Subcutaneous adipose tissue (tissue), 4 donors: ENCODE measurements around the gene SIM2. TPM values are rescaled to one million over a fixed set of nuclear protein-coding genes. Genes with fewer than 3 reads are reported as not detected.

Experiments used
- CTCF ChIP-seq: fragments of 450-650 bp; IDR thresholded peaks from one replicate; pipeline ENCODE4 v1.5.1; 2016; ENCODE audit warnings: low read depth, mild to moderate bottlenecking, control low read depth, antibody characterized with exemption, moderate library complexity
- total RNA-seq, 4 donors: library from RNA; depleted of rRNA; stranded (reverse); fragments of >200 nt; gene quantifications; one replicate each; pipeline ENCODE4 v1.1.0, GENCODE V29; 2016

Gene SIM2
- not detected for total RNA-seq

- TF ChIP-seq CTCF: no peak
Observed at GRCh38 chr21:36698981-36699545, at the start of gene SIM2. SIM2 (plus strand) TSS chr21:36699115; CDS start chr21:36699747, 632 bp downstream.

GRCh38 chr21:36654324-36654723 lies 44.6 kb upstream of the SIM2 start:
- no peak for TF ChIP-seq CTCF

- TF ChIP-seq CTCF: no peak
Observed at GRCh38 chr21:36654796-36655325, 44.1 kb upstream of the SIM2 start.

- TF ChIP-seq CTCF: no peak
Observed at GRCh38 chr21:36656138-36656537, 42.8 kb upstream of the SIM2 start.

GRCh38 chr21:36657999-36658398 lies 40.9 kb upstream of the SIM2 start:
- TF ChIP-seq CTCF: no peak

GRCh38 chr21:36658926-36659325 lies 40.0 kb upstream of the SIM2 start:
- TF ChIP-seq CTCF: no peak

GRCh38 chr21:36661511-36662309 lies 37.2 kb upstream of the SIM2 start:
- TF ChIP-seq CTCF: no peak
